ENCODE data around the gene GSN. TPM values are rescaled to one million over a fixed set of nuclear protein-coding genes. Genes with fewer than 3 reads are reported as not detected.
A peak's percentile ranks its signal among the peaks of the same experiment; 100 is the strongest.

The GSN gene
- total RNA-seq, 1 donor from 2014 or later = 80.0 TPM

DNA sequence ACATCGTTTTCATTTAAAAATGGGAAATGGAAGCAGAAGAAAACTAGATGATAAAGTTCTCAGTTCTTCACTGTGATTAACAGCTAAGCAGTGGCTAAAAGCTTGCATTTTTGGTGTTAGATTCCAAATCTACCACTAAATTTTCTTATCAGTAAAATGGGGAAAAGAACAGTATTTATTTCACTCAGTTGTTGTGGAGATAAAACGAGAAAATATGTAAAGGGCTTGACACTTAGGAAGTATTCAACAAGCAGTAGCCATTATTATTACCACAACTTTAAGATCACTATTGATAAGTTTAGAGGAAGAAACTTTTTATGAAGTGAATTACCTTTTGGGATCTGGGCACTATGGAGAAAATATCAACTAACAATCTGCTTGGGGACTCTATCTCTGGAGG lies 97.6 kb downstream of the GSN start:
- peaks cover 5% of the 10 kb centered on the region for H3K27me3 Mint-ChIP-seq
- peaks cover 30% of the 10 kb centered on the region for H3K4me1 Mint-ChIP-seq (ENCODE audit: unreplicated experiment)
- TF ChIP-seq, protein P1, sequence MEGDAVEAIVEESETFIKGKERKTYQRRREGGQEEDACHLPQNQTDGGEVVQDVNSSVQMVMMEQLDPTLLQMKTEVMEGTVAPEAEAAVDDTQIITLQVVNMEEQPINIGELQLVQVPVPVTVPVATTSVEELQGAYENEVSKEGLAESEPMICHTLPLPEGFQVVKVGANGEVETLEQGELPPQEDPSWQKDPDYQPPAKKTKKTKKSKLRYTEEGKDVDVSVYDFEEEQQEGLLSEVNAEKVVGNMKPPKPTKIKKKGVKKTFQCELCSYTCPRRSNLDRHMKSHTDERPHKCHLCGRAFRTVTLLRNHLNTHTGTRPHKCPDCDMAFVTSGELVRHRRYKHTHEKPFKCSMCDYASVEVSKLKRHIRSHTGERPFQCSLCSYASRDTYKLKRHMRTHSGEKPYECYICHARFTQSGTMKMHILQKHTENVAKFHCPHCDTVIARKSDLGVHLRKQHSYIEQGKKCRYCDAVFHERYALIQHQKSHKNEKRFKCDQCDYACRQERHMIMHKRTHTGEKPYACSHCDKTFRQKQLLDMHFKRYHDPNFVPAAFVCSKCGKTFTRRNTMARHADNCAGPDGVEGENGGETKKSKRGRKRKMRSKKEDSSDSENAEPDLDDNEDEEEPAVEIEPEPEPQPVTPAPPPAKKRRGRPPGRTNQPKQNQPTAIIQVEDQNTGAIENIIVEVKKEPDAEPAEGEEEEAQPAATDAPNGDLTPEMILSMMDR (conservative IDR thresholded peaks at IDR 0.05) = no peak
- H3K4me3 Mint-ChIP-seq = no peak overlapping the region
- DNase-seq (ENCODE audit: extremely low spot score, unreplicated experiment) = no peak
- no peak overlapping the region for H3K27ac Mint-ChIP-seq
- H3K9me3 Mint-ChIP-seq = no peaks in the 10 kb centered on the region
- H3K36me3 Mint-ChIP-seq = no peaks in the 10 kb centered on the region

DNA sequence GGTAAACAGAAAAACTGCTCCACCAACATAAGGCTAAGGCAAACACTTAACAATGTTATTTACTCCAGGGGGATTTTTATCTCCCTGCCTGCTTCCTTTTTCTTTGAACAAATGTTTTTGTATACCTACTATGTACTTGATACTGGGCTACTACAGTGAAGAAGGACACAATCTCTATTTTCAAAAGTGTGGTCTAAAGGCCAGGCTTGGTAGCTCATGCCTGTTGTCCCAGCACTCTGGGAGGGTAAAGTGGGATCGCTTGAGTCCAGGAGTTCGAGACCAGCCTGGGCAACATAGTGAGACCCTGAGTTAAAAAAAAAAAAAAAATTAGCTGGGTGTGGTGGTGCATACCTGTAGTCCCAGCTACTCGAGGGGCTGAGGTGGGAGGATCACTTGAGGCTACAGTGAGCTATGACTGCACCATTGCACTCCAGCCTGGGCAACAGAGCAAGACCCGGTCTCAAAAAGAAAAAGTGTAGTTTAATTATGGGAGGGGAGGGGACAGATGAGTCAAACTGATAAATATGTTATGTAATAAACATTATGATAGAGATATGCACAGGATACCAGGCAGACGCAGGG lies 98.7 kb downstream of the GSN start:
- H3K4me1 Mint-ChIP-seq (ENCODE audit: unreplicated experiment) = peaks cover 30% of the 10 kb centered on the region
- no peak for DNase-seq (ENCODE audit: extremely low spot score, unreplicated experiment)
- H3K9me3 Mint-ChIP-seq = no peaks in the 10 kb centered on the region
- H3K36me3 Mint-ChIP-seq = no peaks in the 10 kb centered on the region
- H3K27ac Mint-ChIP-seq = peak overlapping the region; percentile 61
- peak overlapping the region; percentile 39 for H3K4me3 Mint-ChIP-seq
- TF ChIP-seq, protein P1 (conservative IDR thresholded peaks at IDR 0.05) = no peak
- H3K27me3 Mint-ChIP-seq = peaks cover 5% of the 10 kb centered on the region

DNA sequence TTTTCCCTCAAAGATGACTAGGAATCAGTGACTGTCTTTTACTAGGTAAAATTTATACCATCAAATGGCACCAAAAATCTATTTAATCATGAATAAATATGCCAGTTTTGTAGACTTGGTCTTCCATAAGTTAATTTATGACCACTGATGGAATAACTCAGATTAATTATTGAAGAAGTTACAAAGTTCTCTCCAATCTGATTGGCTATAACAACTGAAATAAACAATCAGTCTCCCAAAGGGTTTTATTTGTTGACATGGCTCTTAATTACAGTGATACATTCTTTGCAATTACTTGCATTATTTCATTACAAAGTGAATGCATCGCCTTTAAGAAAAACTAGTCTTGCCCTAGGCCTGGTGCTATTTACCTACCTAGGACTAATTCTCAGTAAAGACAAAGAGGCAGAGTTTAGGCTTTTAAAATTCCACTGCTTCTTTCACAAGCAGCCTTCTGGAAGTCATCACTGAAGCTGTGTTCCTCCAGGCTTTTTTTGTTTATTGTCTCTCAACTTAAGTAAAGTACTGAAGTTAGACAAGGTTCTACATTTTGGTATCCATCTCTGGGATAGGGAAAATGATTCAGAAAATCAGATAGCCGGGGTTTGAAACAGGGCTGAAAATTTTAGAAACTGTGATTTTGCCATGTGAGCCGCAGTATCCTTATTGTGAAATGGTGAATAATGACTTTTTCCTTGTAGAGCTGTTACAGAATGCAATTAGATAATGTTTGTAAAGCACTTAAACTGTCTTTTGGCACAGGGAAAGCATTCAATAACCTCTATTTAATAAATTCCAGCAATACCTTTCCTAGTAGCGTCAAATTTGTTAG lies 99.6 kb downstream of the GSN start:
- DNase-seq (ENCODE audit: extremely low spot score, unreplicated experiment) = no peak
- no peaks in the 10 kb centered on the region for H3K36me3 Mint-ChIP-seq
- no peaks in the 10 kb centered on the region for H3K9me3 Mint-ChIP-seq
- TF ChIP-seq, protein P1 (conservative IDR thresholded peaks at IDR 0.05) = no peak
- H3K27ac Mint-ChIP-seq = peak overlapping the region; percentile 67
- H3K4me3 Mint-ChIP-seq = peak overlapping the region; percentile 75
- peaks cover 37% of the 10 kb centered on the region for H3K4me1 Mint-ChIP-seq (ENCODE audit: unreplicated experiment)
- H3K27me3 Mint-ChIP-seq = peaks cover 5% of the 10 kb centered on the region

DNA sequence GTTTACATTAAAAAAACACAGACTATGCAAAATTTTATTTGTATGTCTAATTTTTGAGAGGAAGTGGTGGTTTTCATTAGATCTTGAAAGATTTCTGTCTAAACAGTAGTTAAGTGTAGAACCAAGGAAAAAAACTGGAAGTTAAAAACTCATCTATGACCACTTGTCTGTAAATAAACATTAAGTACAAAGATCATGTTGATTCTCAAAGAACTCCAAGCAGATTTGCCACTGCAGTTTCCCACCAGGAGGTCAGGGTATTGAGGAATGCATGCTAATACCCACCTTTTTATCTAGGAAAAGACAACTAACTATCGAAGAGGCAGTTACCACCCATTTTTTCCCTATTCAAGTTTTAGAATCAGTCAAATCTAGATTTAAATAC lies 100.2 kb downstream of the GSN start:
- DNase-seq (ENCODE audit: extremely low spot score, unreplicated experiment) = no peak
- H3K4me1 Mint-ChIP-seq (ENCODE audit: unreplicated experiment) = peaks cover 37% of the 10 kb centered on the region
- no peaks in the 10 kb centered on the region for H3K9me3 Mint-ChIP-seq
- peak overlapping the region; percentile 75 for H3K4me3 Mint-ChIP-seq
- peaks cover 5% of the 10 kb centered on the region for H3K27me3 Mint-ChIP-seq
- TF ChIP-seq, protein P1 (conservative IDR thresholded peaks at IDR 0.05) = no peak
- peak overlapping the region; percentile 67 for H3K27ac Mint-ChIP-seq
- no peaks in the 10 kb centered on the region for H3K36me3 Mint-ChIP-seq

DNA sequence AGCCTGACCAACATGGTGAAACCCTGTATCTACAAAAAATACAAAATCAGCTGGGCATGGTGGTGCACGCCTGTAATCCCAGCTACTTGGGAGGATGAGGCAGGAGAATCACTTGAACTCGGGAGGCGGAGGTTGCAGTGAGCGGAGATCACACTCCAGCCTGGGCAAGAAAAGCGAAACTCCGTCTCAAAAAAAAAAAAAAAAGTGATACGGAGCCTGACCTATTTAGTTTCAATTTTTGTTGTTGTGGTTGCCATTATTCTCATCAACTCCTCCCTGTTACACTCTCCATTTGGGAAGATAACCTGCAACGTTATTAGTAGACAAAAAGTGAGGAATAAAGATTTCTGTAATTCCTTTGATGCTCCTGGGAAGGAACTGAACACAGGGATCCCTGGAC lies 100.8 kb downstream of the GSN start:
- Mint-ChIP-seq H3K4me1 (ENCODE audit: unreplicated experiment) (peaks cover 41% of the 10 kb centered on the region), H3K27me3 (peaks cover 5% of the 10 kb centered on the region), H3K36me3 (no peaks in the 10 kb centered on the region), H3K4me3 (peak overlapping the region; percentile 87), H3K27ac (peak overlapping the region; percentile 31), H3K9me3 (no peaks in the 10 kb centered on the region)
- TF ChIP-seq, protein P1 (conservative IDR thresholded peaks at IDR 0.05) = no peak
- no peak for DNase-seq (ENCODE audit: extremely low spot score, unreplicated experiment)

Data from type B pancreatic cell (in vitro differentiated cells).